ENCODE results near the gene SIM2. TPM values are rescaled to one million over a fixed set of nuclear protein-coding genes. Genes with fewer than 3 reads are reported as not detected.

Gene SIM2
- total and polyA plus RNA-seq, 8 donors: 1.2 to 1.6 (median 1.4) TPM; not detected in 2

- Histone ChIP-seq H3K27ac (no peak overlapping the region), H3K9me3 (no peaks in the 10 kb centered on the region), H3K27me3 (no peaks in the 10 kb centered on the region), H3K36me3 (no peaks in the 10 kb centered on the region), H3K4me1 (peaks cover 0 to 3% of the 10 kb centered on the region in 2 donors), H3K4me3 (no peak overlapping the region)
- ATAC-seq: no peak
- intact Hi-C loops (cut with DNase I): no loop called here
- no peak for TF ChIP-seq CTCF (IDR thresholded peaks at IDR 0.05)
- DNase-seq: no peak
These were observed 75.1 kb downstream of the SIM2 start for GRCh38 chr21:36773995-36774394.

- intact Hi-C loops (cut with DNase I): no loop called here
- peaks cover 0 to 3% of the 10 kb centered on the region in 2 donors for H3K4me1 ChIP-seq
- no peaks in the 10 kb centered on the region for H3K9me3 ChIP-seq
- no peak overlapping the region for H3K27ac ChIP-seq
- ATAC-seq (no peak), DNase-seq (no peak)
- H3K27me3 ChIP-seq: no peaks in the 10 kb centered on the region
- no peaks in the 10 kb centered on the region for H3K36me3 ChIP-seq
- H3K4me3 ChIP-seq: no peak overlapping the region
- TF ChIP-seq CTCF (IDR thresholded peaks at IDR 0.05): no peak
These were observed 78.2 kb downstream of the SIM2 start for GRCh38 chr21:36776981-36777617.

GRCh38 chr21:36780861-36781260, 81.9 kb downstream of the SIM2 start:
- no peak overlapping the region for H3K27ac ChIP-seq
- intact Hi-C loops (cut with DNase I): no loop called here

GRCh38 chr21:36783612-36784374, 84.9 kb downstream of the SIM2 start:
- Histone ChIP-seq H3K4me3 (no peak overlapping the region), H3K27me3 (no peaks in the 10 kb centered on the region), H3K9me3 (no peaks in the 10 kb centered on the region), H3K36me3 (no peaks in the 10 kb centered on the region), H3K4me1 (no peaks in the 10 kb centered on the region), H3K27ac (no peak overlapping the region)
- ATAC-seq (peak; percentile 89), DNase-seq (peak in 1 of 4 donors; percentile 52)
- TF ChIP-seq CTCF (IDR thresholded peaks at IDR 0.05): no peak
- intact Hi-C loops (cut with DNase I): no loop called here

More at GRCh38 chr21:36780861-36781260, 81.9 kb downstream of the SIM2 start:
- Histone ChIP-seq H3K4me3 (no peak overlapping the region), H3K36me3 (no peaks in the 10 kb centered on the region), H3K4me1 (no peaks in the 10 kb centered on the region), H3K27me3 (no peaks in the 10 kb centered on the region), H3K9me3 (no peaks in the 10 kb centered on the region)
- DNase-seq (no peak), ATAC-seq (no peak)
- TF ChIP-seq CTCF (IDR thresholded peaks at IDR 0.05): no peak

GRCh38 chr21:36784947-36785346, 86.0 kb downstream of the SIM2 start:
- Histone ChIP-seq H3K9me3 (no peaks in the 10 kb centered on the region), H3K4me1 (no peaks in the 10 kb centered on the region), H3K36me3 (no peaks in the 10 kb centered on the region), H3K27ac (peak overlapping the region in 1 of 2 donors; percentile 36), H3K27me3 (no peaks in the 10 kb centered on the region), H3K4me3 (no peak overlapping the region)
- DNase-seq (peak in 1 of 4 donors; percentile 40), ATAC-seq (peak; percentile 63)
- no peak for TF ChIP-seq CTCF (IDR thresholded peaks at IDR 0.05)
- intact Hi-C loops (cut with DNase I): no loop called here

Data from left lung (tissue), 10 donors.